Tongue (tissue), 2 donors: ENCODE data around the gene TRAF2. TPM values are rescaled to one million over a fixed set of nuclear protein-coding genes. Genes with fewer than 3 reads are reported as not detected.

Experiments used
- small RNA-seq: library from RNA; depleted of rRNA; stranded (forward); fragments of <200 nt; gene quantifications from one replicate; pipeline ENCODE3, GENCODE V24; 2014; ENCODE audit warnings: low replicate concordance
- total RNA-seq: library from RNA; depleted of rRNA; stranded (reverse); fragments of >200 nt; gene quantifications from one replicate; pipeline ENCODE4 v1.2.3, GENCODE V29; 2014

TRAF2 gene
- total RNA-seq, 1 donor from 2014 or later = 16.1 TPM

Small RNA genes lying within 50 kb of the gene (small RNA-seq; reads per million reads assigned to genes)
- gene MIR4479 = not detected

Other genes with a start within 250 kb of the TRAF2 start
- gene EGFL7, start 223.6 kb upstream of the TRAF2 start, total RNA-seq = 57.1 TPM
- 24.6 TPM for gene AGPAT2, start 199.1 kb upstream of the TRAF2 start, total RNA-seq
- gene DIPK1B, start 173.9 kb upstream of the TRAF2 start, total RNA-seq = 18.3 TPM
- gene LCN10, start 143.6 kb upstream of the TRAF2 start, total RNA-seq = not detected
- gene LCN6, start 138.0 kb upstream of the TRAF2 start, total RNA-seq = not detected
- 2.1 TPM for gene LCN8, start 128.3 kb upstream of the TRAF2 start, total RNA-seq
- gene LCN15, start 122.0 kb upstream of the TRAF2 start, total RNA-seq = not detected
- 50.2 TPM for gene TMEM141, start 95.2 kb upstream of the TRAF2 start, total RNA-seq
- not detected for gene CCDC183, start 90.2 kb upstream of the TRAF2 start, total RNA-seq
- gene RABL6, start 78.6 kb upstream of the TRAF2 start, total RNA-seq = 55.0 TPM
- 2.2 TPM for gene AJM1, start 44.0 kb upstream of the TRAF2 start, total RNA-seq
- 54.4 TPM for gene PHPT1, start 37.1 kb upstream of the TRAF2 start, total RNA-seq
- gene MAMDC4, start 34.2 kb upstream of the TRAF2 start, total RNA-seq = 3.8 TPM
- 221 TPM for gene EDF1, start 20.2 kb upstream of the TRAF2 start, total RNA-seq
- gene FBXW5, start 58.2 kb downstream of the TRAF2 start, total RNA-seq = 95.9 TPM
- 1.4 TPM for gene C8G, start 58.7 kb downstream of the TRAF2 start, total RNA-seq
- gene LCN12, start 65.8 kb downstream of the TRAF2 start, total RNA-seq = 0.82 TPM
- 10.2 TPM for gene PTGDS, start 91.0 kb downstream of the TRAF2 start, total RNA-seq
- gene LCNL1, start 96.5 kb downstream of the TRAF2 start, total RNA-seq = 0.31 TPM
- gene PAXX, start 105.9 kb downstream of the TRAF2 start, total RNA-seq = 21.7 TPM
- gene CLIC3, start 110.1 kb downstream of the TRAF2 start, total RNA-seq = 4.9 TPM
- gene ABCA2, start 141.7 kb downstream of the TRAF2 start, total RNA-seq = 16.6 TPM
- gene FUT7, start 145.6 kb downstream of the TRAF2 start, total RNA-seq = 0.10 TPM
- 27.0 TPM for gene NPDC1, start 159.7 kb downstream of the TRAF2 start, total RNA-seq
- gene ENTPD2, start 167.5 kb downstream of the TRAF2 start, total RNA-seq = 7.3 TPM
- 5.6 TPM for gene SAPCD2, start 184.0 kb downstream of the TRAF2 start, total RNA-seq
- gene UAP1L1, start 191.0 kb downstream of the TRAF2 start, total RNA-seq = 3.2 TPM
- 59.5 TPM for gene MAN1B1, start 200.5 kb downstream of the TRAF2 start, total RNA-seq
- gene DPP7, start 228.2 kb downstream of the TRAF2 start, total RNA-seq = 22.8 TPM